ENCODE data around the gene MLX.
"Not testable (repeated sequence)": the region's sequence is repeated elsewhere in the genome, so short reads cannot be mapped to it uniquely, and the experiment has no call there.

MLX gene

GRCh38 chr17:42579794-42580551 is 13.1 kb downstream of the MLX start:
- DNase-seq (ENCODE audit: low read depth), result no peak

- DNase-seq (ENCODE audit: low read depth), result no peak
Measured at GRCh38 chr17:42581744-42582270, 14.9 kb downstream of the MLX start.

- no peak for DNase-seq (ENCODE audit: low read depth)
Measured at GRCh38 chr17:42584880-42585279, 18.0 kb downstream of the MLX start.

GRCh38 chr17:42585353-42585752 is 18.5 kb downstream of the MLX start:
- DNase-seq (ENCODE audit: low read depth), result no peak

GRCh38 chr17:42586514-42587230 is 19.8 kb downstream of the MLX start:
- no peak for DNase-seq (ENCODE audit: low read depth)

GRCh38 chr17:42590886-42591285 is 24.0 kb downstream of the MLX start:
- DNase-seq (ENCODE audit: low read depth), result no peak

GRCh38 chr17:42591411-42591810 is 24.5 kb downstream of the MLX start:
- no peak for DNase-seq (ENCODE audit: low read depth)

GRCh38 chr17:42596386-42596785 is 29.5 kb downstream of the MLX start:
- no peak for DNase-seq (ENCODE audit: low read depth)

- no peak for DNase-seq (ENCODE audit: low read depth)
Measured at GRCh38 chr17:42598905-42599304, 32.0 kb downstream of the MLX start.

- no peak for DNase-seq (ENCODE audit: low read depth)
Measured at GRCh38 chr17:42603318-42603717, 36.4 kb downstream of the MLX start.

GRCh38 chr17:42607769-42608168 is 40.9 kb downstream of the MLX start:
- DNase-seq (ENCODE audit: low read depth), result no peak

GRCh38 chr17:42608305-42609181 is 41.6 kb downstream of the MLX start:
- no peak for DNase-seq (ENCODE audit: low read depth)

- peak; percentile 98 for DNase-seq (ENCODE audit: low read depth)
Measured at GRCh38 chr17:42609182-42609813, 42.4 kb downstream of the MLX start, which contains the start of the genes RETREG3 and TUBG1. Gene RETREG3, minus strand, starts transcription at chr17:42609374. Its CDS starts 50 bp downstream, at chr17:42609324. Gene TUBG1, plus strand, starts transcription at chr17:42609683. Its CDS starts 55 bp downstream, at chr17:42609738.

GRCh38 chr17:42609814-42610801 is 43.2 kb downstream of the MLX start:
- peak; percentile 4 for DNase-seq (ENCODE audit: low read depth)

- DNase-seq (ENCODE audit: low read depth), result no peak
Measured at GRCh38 chr17:42612013-42612412, 45.1 kb downstream of the MLX start.

GRCh38 chr17:42613699-42614295 is 46.9 kb downstream of the MLX start:
- no peak for DNase-seq (ENCODE audit: low read depth)

GRCh38 chr17:42617956-42618431 is 51.1 kb downstream of the MLX start:
- DNase-seq (ENCODE audit: low read depth), result no peak

GRCh38 chr17:42618442-42619150 is 51.7 kb downstream of the MLX start:
- DNase-seq (ENCODE audit: low read depth), result no peak

GRCh38 chr17:42621987-42622386 is 55.1 kb downstream of the MLX start:
- DNase-seq (ENCODE audit: low read depth), result not testable (repeated sequence)

Measured in activated gamma-delta T cell treated with anti-CD3 and anti-CD28 coated beads, Interleukin-2, amount 50 U/mL, for 16 hours (primary cell).